ENCODE results near the gene PTDSS2. TPM values are rescaled to one million over a fixed set of nuclear protein-coding genes. Genes with fewer than 3 reads are reported as not detected.
A peak's percentile ranks its signal among the peaks of the same experiment; 100 is the strongest.

Gene PTDSS2
- total and polyA plus RNA-seq, 10 donors: 11.0 to 40.7 (median 25.7) TPM

GRCh38 chr11:539971-540481 is 89.9 kb downstream of the PTDSS2 start:
- Histone ChIP-seq H3K27me3 (replicated peaks in 1 of 7) (peaks cover 0 to 24% (median 0%) of the 10 kb centered on the region in 7 donors), H3K27ac (no peak overlapping the region), H3K9me3 (no peaks in the 10 kb centered on the region), H3K4me3 (no peak overlapping the region), H3K4me1 (peaks cover 20 to 30% (median 28%) of the 10 kb centered on the region in 6 donors), H3K36me3 (no peaks in the 10 kb centered on the region)
- WGBS, 5 donors: 85 to 95% (median 92%) methylated on average over 4 to 8 of the region's 8 CpGs
- TF ChIP-seq POLR2AphosphoS5 (IDR thresholded peaks at IDR 0.05): no peak
- no peak for TF ChIP-seq CTCF (IDR thresholded peaks at IDR 0.05 in 8 of 11, conservative IDR thresholded peaks at IDR 0.05 in 3 of 11)
- TF ChIP-seq POLR2A (IDR thresholded peaks at IDR 0.05): no peak
- intact Hi-C loops (cut with DNase I; ENCODE audit: low total_unique reads): no loop called here
- DNase-seq: peak; percentile 72

Small RNA genes within 50 kb of the gene (small RNA-seq; reads per million reads assigned to genes)
- 0 reads per million in 4 donors for gene RN7SL838P

Other genes starting within 250 kb of the PTDSS2 start
- gene BET1L, start 242.9 kb upstream of the PTDSS2 start, total RNA-seq: 10 to 100 TPM; 40.6 to 63.5 (median 51.4) TPM
- gene BET1L, start 242.9 kb upstream of the PTDSS2 start, polyA plus RNA-seq: 10 to 100 TPM; 16.2 to 29.9 (median 20.2) TPM
- gene RIC8A, start 242.6 kb upstream of the PTDSS2 start, total RNA-seq: 100 to 1,000 TPM in 3 of 7 donors, 10 to 100 TPM in 4; 66.7 to 141 (median 88.3) TPM
- gene RIC8A, start 242.6 kb upstream of the PTDSS2 start, polyA plus RNA-seq: 10 to 100 TPM; 38.6 to 59.2 (median 44.7) TPM
- gene SIRT3, start 213.9 kb upstream of the PTDSS2 start, total RNA-seq: 10 to 100 TPM; 11.9 to 28.8 (median 16.6) TPM
- gene SIRT3, start 213.9 kb upstream of the PTDSS2 start, polyA plus RNA-seq: 10 to 100 TPM; 17.8 to 24.0 (median 22.0) TPM
- gene PSMD13, start 213.3 kb upstream of the PTDSS2 start, total RNA-seq: 100 to 1,000 TPM in 5 of 7 donors, 10 to 100 TPM in 2; 93.6 to 126 (median 101) TPM
- 100 to 1,000 TPM; 165 to 229 (median 200) TPM for gene PSMD13, start 213.3 kb upstream of the PTDSS2 start, polyA plus RNA-seq
- 10 to 100 TPM in 4 of 7 donors, 1 to 10 TPM in 3; 5.0 to 30.9 (median 10.0) TPM for gene NLRP6, start 171.9 kb upstream of the PTDSS2 start, total RNA-seq
- gene NLRP6, start 171.9 kb upstream of the PTDSS2 start, polyA plus RNA-seq: 1 to 10 TPM in 2 of 3 donors, under 1 TPM in 1; 0.15 to 1.3 (median 1.1) TPM
- gene PGGHG, start 161.2 kb upstream of the PTDSS2 start, total RNA-seq: 100 to 1,000 TPM in 6 of 7 donors, 10 to 100 TPM in 1; 53.4 to 182 (median 128) TPM
- gene PGGHG, start 161.2 kb upstream of the PTDSS2 start, polyA plus RNA-seq: 100 to 1,000 TPM; 127 to 250 (median 134) TPM
- not detected for gene IFITM5, start 150.8 kb upstream of the PTDSS2 start, total RNA-seq
- gene IFITM5, start 150.8 kb upstream of the PTDSS2 start, polyA plus RNA-seq: not detected
- 1,000 to 10,000 TPM in 4 of 7 donors, 100 to 1,000 TPM in 3; 507 to 1,635 (median 1,062) TPM for gene IFITM2, start 142.5 kb upstream of the PTDSS2 start, total RNA-seq
- gene IFITM2, start 142.5 kb upstream of the PTDSS2 start, polyA plus RNA-seq: 1,000 to 10,000 TPM in 1 of 3 donors, 100 to 1,000 TPM in 2; 680 to 1,006 (median 885) TPM
- gene IFITM1, start 136.2 kb upstream of the PTDSS2 start, total RNA-seq: 100 to 1,000 TPM; 333 to 670 (median 510) TPM
- gene IFITM1, start 136.2 kb upstream of the PTDSS2 start, polyA plus RNA-seq: 100 to 1,000 TPM; 314 to 496 (median 327) TPM
- 100 to 1,000 TPM; 314 to 942 (median 472) TPM for gene IFITM3, start 129.4 kb upstream of the PTDSS2 start, total RNA-seq
- gene IFITM3, start 129.4 kb upstream of the PTDSS2 start, polyA plus RNA-seq: 100 to 1,000 TPM; 391 to 618 (median 599) TPM
- gene B4GALNT4, start 80.8 kb upstream of the PTDSS2 start, total RNA-seq: 1 to 10 TPM in 1 of 7 donors, under 1 TPM in 4, not detected in 2; 0.17 to 1.1 (median 0.67) TPM
- 1 to 10 TPM; 1.6 to 5.2 (median 3.5) TPM for gene B4GALNT4, start 80.8 kb upstream of the PTDSS2 start, polyA plus RNA-seq
- gene PKP3, start 56.1 kb upstream of the PTDSS2 start, total RNA-seq: 1 to 10 TPM in 1 of 7 donors, under 1 TPM in 2, not detected in 4; 0.40 to 2.8 (median 0.59) TPM
- under 1 TPM; 0.09 to 0.48 (median 0.21) TPM for gene PKP3, start 56.1 kb upstream of the PTDSS2 start, polyA plus RNA-seq
- gene SIGIRR, start 35.3 kb upstream of the PTDSS2 start, total RNA-seq: 100 to 1,000 TPM in 2 of 7 donors, 10 to 100 TPM in 5; 67.9 to 118 (median 90.9) TPM
- 100 to 1,000 TPM in 2 of 3 donors, 10 to 100 TPM in 1; 95.9 to 194 (median 161) TPM for gene SIGIRR, start 35.3 kb upstream of the PTDSS2 start, polyA plus RNA-seq
- 10 to 100 TPM; 10.2 to 34.5 (median 25.9) TPM for gene ANO9, start 8.3 kb upstream of the PTDSS2 start, total RNA-seq
- 10 to 100 TPM; 32.7 to 53.8 (median 50.3) TPM for gene ANO9, start 8.3 kb upstream of the PTDSS2 start, polyA plus RNA-seq
- gene RNH1, start 57.0 kb downstream of the PTDSS2 start, total RNA-seq: 100 to 1,000 TPM; 133 to 159 (median 147) TPM
- gene RNH1, start 57.0 kb downstream of the PTDSS2 start, polyA plus RNA-seq: 100 to 1,000 TPM in 1 of 3 donors, 10 to 100 TPM in 2; 72.8 to 143 (median 83.8) TPM
- 10 to 100 TPM; 16.6 to 33.6 (median 30.3) TPM for gene HRAS, start 85.3 kb downstream of the PTDSS2 start, total RNA-seq
- 10 to 100 TPM; 70.0 to 90.9 (median 90.7) TPM for gene HRAS, start 85.3 kb downstream of the PTDSS2 start, polyA plus RNA-seq
- 1 to 10 TPM; 1.0 to 3.3 (median 2.2) TPM for gene LRRC56, start 87.2 kb downstream of the PTDSS2 start, total RNA-seq
- gene LRRC56, start 87.2 kb downstream of the PTDSS2 start, polyA plus RNA-seq: 1 to 10 TPM; 2.2 to 4.6 (median 4.1) TPM
- 10 to 100 TPM in 1 of 7 donors, 1 to 10 TPM in 6; 3.9 to 10.1 (median 6.3) TPM for gene LMNTD2, start 110.5 kb downstream of the PTDSS2 start, total RNA-seq
- gene LMNTD2, start 110.5 kb downstream of the PTDSS2 start, polyA plus RNA-seq: 1 to 10 TPM; 5.0 to 8.3 (median 5.1) TPM
- 10 to 100 TPM in 6 of 7 donors, 1 to 10 TPM in 1; 8.3 to 39.6 (median 20.4) TPM for gene RASSF7, start 110.7 kb downstream of the PTDSS2 start, total RNA-seq
- gene RASSF7, start 110.7 kb downstream of the PTDSS2 start, polyA plus RNA-seq: 10 to 100 TPM; 29.7 to 34.5 (median 30.7) TPM
- gene PHRF1, start 126.2 kb downstream of the PTDSS2 start, total RNA-seq: 10 to 100 TPM; 24.2 to 41.5 (median 33.2) TPM
- 10 to 100 TPM in 1 of 3 donors, 1 to 10 TPM in 2; 7.3 to 27.6 (median 8.4) TPM for gene PHRF1, start 126.2 kb downstream of the PTDSS2 start, polyA plus RNA-seq
- 10 to 100 TPM; 53.0 to 88.8 (median 85.3) TPM for gene IRF7, start 165.7 kb downstream of the PTDSS2 start, total RNA-seq
- 10 to 100 TPM; 52.3 to 99.1 (median 73.9) TPM for gene IRF7, start 165.7 kb downstream of the PTDSS2 start, polyA plus RNA-seq
- gene CDHR5, start 174.7 kb downstream of the PTDSS2 start, total RNA-seq: not detected
- gene CDHR5, start 174.7 kb downstream of the PTDSS2 start, polyA plus RNA-seq: under 1 TPM; 0.02 to 0.16 (median 0.03) TPM
- 1 to 10 TPM in 4 of 7 donors, not detected in 3; 1.2 to 3.8 (median 2.8) TPM for gene SCT, start 176.9 kb downstream of the PTDSS2 start, total RNA-seq
- 1 to 10 TPM; 1.1 to 1.7 (median 1.5) TPM for gene SCT, start 176.9 kb downstream of the PTDSS2 start, polyA plus RNA-seq
- under 1 TPM in 4 of 7 donors, not detected in 3; 0.44 to 0.86 (median 0.60) TPM for gene DRD4, start 187.0 kb downstream of the PTDSS2 start, total RNA-seq
- under 1 TPM; 0.12 to 0.43 (median 0.26) TPM for gene DRD4, start 187.0 kb downstream of the PTDSS2 start, polyA plus RNA-seq
- 10 to 100 TPM; 28.3 to 44.9 (median 31.7) TPM for gene DEAF1, start 244.9 kb downstream of the PTDSS2 start, total RNA-seq
- 10 to 100 TPM; 21.8 to 31.4 (median 25.1) TPM for gene DEAF1, start 244.9 kb downstream of the PTDSS2 start, polyA plus RNA-seq
- 10 to 100 TPM; 20.1 to 37.6 (median 32.4) TPM for gene TMEM80, start 245.5 kb downstream of the PTDSS2 start, total RNA-seq
- 10 to 100 TPM; 18.7 to 30.8 (median 24.7) TPM for gene TMEM80, start 245.5 kb downstream of the PTDSS2 start, polyA plus RNA-seq